KMS-11 (cell line): ENCODE measurements around the gene UROS.

Experiments used
- H2AFZ ChIP-seq: fragments of 200-600 bp; sonication (generic); 2 replicates; pipeline ENCODE4 v1.6.1; 2016; ENCODE audit warnings: antibody characterized with exemption, mixed run types, low read depth
- H3K27ac ChIP-seq: fragments of 200-600 bp; sonication (generic); 2 replicates; pipeline ENCODE4 v1.6.1; 2016; ENCODE audit warnings: mild to moderate bottlenecking, mixed run types
- H3K27me3 ChIP-seq: fragments of 200-600 bp; sonication (generic); 2 replicates; pipeline ENCODE4 v1.6.1; 2017; ENCODE audit warnings: mild to moderate bottlenecking, low read depth, mixed run types, moderate library complexity; ENCODE audit not compliant: insufficient read depth
- H3K36me3 ChIP-seq: fragments of 200-600 bp; sonication (generic); 2 replicates; pipeline ENCODE4 v1.6.1; 2017; ENCODE audit warnings: mild to moderate bottlenecking, mixed run types; ENCODE audit not compliant: insufficient read depth
- H3K4me1 ChIP-seq: fragments of 200-600 bp; sonication (generic); 2 replicates; pipeline ENCODE4 v1.6.1; 2016; ENCODE audit warnings: mild to moderate bottlenecking, low read depth, mixed run types; ENCODE audit not compliant: poor library complexity, severe bottlenecking
- H3K4me2 ChIP-seq: fragments of 200-600 bp; sonication (generic); 2 replicates; pipeline ENCODE4 v1.7.0; 2016; ENCODE audit warnings: mild to moderate bottlenecking, mixed run types
- H3K4me3 ChIP-seq: fragments of 200-600 bp; sonication (generic); IDR thresholded peaks from 2 replicates; pipeline ENCODE4 v1.6.1; 2017; ENCODE audit warnings: low read depth, low read length, mixed read lengths; ENCODE audit not compliant: insufficient read depth
- H3K79me2 ChIP-seq: fragments of 200-600 bp; sonication (generic); 2 replicates; pipeline ENCODE4 v1.6.1; 2016; ENCODE audit warnings: low read depth, mixed run types; ENCODE audit not compliant: insufficient read depth
- H3K9ac ChIP-seq: fragments of 200-600 bp; sonication (generic); 2 replicates; pipeline ENCODE4 v1.6.1; 2016; ENCODE audit warnings: mild to moderate bottlenecking, mixed run types
- H4K20me1 ChIP-seq: fragments of 200-600 bp; sonication (generic); 2 replicates; pipeline ENCODE4 v1.6.1; 2016; ENCODE audit warnings: mild to moderate bottlenecking, mixed run types; ENCODE audit not compliant: insufficient read depth
- TF ChIP-seq, protein P1 (sequence below): fragments of 200-600 bp; sonication (generic); conservative IDR thresholded peaks from 2 replicates; pipeline ENCODE4 v1.6.1; 2017; ENCODE audit warnings: low read depth, mild to moderate bottlenecking, antibody characterized with exemption, low read length, moderate library complexity, mixed read lengths

Gene UROS

GRCh38 chr10:125865120-125865519, 42.1 kb upstream of the UROS start:
- H3K27me3 ChIP-seq, result no peaks in the 10 kb centered on the region
- no peaks in the 10 kb centered on the region for H3K79me2 ChIP-seq
- H3K4me3 ChIP-seq, result no peak overlapping the region
- no peak overlapping the region for H2AFZ ChIP-seq
- no peak overlapping the region for H3K9ac ChIP-seq
- H4K20me1 ChIP-seq, result no peaks in the 10 kb centered on the region
- H3K27ac ChIP-seq, result no peak overlapping the region
- no peaks in the 10 kb centered on the region for H3K36me3 ChIP-seq
- H3K4me2 ChIP-seq, result no peak overlapping the region
- TF ChIP-seq, protein P1, sequence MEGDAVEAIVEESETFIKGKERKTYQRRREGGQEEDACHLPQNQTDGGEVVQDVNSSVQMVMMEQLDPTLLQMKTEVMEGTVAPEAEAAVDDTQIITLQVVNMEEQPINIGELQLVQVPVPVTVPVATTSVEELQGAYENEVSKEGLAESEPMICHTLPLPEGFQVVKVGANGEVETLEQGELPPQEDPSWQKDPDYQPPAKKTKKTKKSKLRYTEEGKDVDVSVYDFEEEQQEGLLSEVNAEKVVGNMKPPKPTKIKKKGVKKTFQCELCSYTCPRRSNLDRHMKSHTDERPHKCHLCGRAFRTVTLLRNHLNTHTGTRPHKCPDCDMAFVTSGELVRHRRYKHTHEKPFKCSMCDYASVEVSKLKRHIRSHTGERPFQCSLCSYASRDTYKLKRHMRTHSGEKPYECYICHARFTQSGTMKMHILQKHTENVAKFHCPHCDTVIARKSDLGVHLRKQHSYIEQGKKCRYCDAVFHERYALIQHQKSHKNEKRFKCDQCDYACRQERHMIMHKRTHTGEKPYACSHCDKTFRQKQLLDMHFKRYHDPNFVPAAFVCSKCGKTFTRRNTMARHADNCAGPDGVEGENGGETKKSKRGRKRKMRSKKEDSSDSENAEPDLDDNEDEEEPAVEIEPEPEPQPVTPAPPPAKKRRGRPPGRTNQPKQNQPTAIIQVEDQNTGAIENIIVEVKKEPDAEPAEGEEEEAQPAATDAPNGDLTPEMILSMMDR, result no peak
- no peaks in the 10 kb centered on the region for H3K4me1 ChIP-seq

- Histone ChIP-seq H2AFZ (no peak overlapping the region), H3K4me3 (no peak overlapping the region), H3K4me1 (no peaks in the 10 kb centered on the region), H3K9ac (no peak overlapping the region), H4K20me1 (no peaks in the 10 kb centered on the region), H3K79me2 (no peaks in the 10 kb centered on the region), H3K4me2 (no peak overlapping the region), H3K27me3 (no peaks in the 10 kb centered on the region), H3K36me3 (no peaks in the 10 kb centered on the region), H3K27ac (no peak overlapping the region)
- TF ChIP-seq, protein P1, result no peak
Measured at GRCh38 chr10:125859128-125859817, 36.2 kb upstream of the UROS start.

DNA sequence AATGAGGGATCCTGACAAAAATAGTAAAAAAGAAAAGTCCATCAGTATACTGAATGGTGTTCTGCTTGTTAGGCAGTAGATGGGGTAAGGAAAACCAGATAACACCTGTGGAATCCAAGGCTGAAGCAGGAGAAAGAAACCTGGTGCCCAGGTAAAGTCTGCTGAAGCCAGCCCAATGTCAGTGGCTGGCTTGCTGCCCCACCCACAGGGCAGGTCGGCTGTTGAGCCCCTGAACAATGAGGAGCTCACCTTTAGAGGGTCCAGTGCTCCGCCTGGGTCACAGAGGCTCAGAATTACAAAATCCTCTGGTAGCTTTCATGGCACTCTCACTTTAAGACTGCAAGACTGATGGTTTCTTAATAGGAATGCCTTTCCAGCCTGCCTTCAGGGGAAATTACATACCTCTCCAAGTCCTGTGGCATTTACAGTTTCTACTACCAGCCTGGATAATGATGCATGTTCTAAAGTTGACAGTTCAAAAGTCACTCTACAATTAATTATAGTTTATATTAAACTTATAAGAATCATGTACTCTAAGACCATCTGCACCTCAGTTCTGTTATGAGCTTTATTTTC, 34.2 kb upstream of the UROS start:
- Histone ChIP-seq H3K27me3 (no peaks in the 10 kb centered on the region), H3K79me2 (no peaks in the 10 kb centered on the region), H3K27ac (no peak overlapping the region), H3K36me3 (no peaks in the 10 kb centered on the region), H3K4me3 (no peak overlapping the region), H4K20me1 (no peaks in the 10 kb centered on the region), H3K4me2 (no peak overlapping the region), H2AFZ (no peak overlapping the region), H3K9ac (no peak overlapping the region), H3K4me1 (no peaks in the 10 kb centered on the region)
- TF ChIP-seq, protein P1, result no peak

- no peaks in the 10 kb centered on the region for H3K79me2 ChIP-seq
- TF ChIP-seq, protein P1, result no peak
- H4K20me1 ChIP-seq, result no peaks in the 10 kb centered on the region
- H3K4me3 ChIP-seq, result no peak overlapping the region
- H3K27me3 ChIP-seq, result no peaks in the 10 kb centered on the region
- no peak overlapping the region for H2AFZ ChIP-seq
- H3K4me2 ChIP-seq, result no peak overlapping the region
- H3K9ac ChIP-seq, result no peak overlapping the region
- H3K36me3 ChIP-seq, result no peaks in the 10 kb centered on the region
- no peaks in the 10 kb centered on the region for H3K4me1 ChIP-seq
- H3K27ac ChIP-seq, result no peak overlapping the region
Measured at GRCh38 chr10:125852487-125852886, 29.4 kb upstream of the UROS start.
